HG03378 (cell line): ENCODE results near the gene CEP192.
"Not testable (repeated sequence)": the region's sequence is repeated elsewhere in the genome, so short reads cannot be mapped to it uniquely, and the experiment has no call there.

Source experiments
- ATAC-seq: cut with Tn5 transposase; IDR thresholded peaks from one replicate; pipeline ENCODE4 v1.9.1; 2021; ENCODE audit warnings: mild to moderate bottlenecking, moderate library complexity; ENCODE audit not compliant: unreplicated experiment

The CEP192 gene

GRCh38 chr18:13096232-13096631, 105.1 kb downstream of the CEP192 start:
- ATAC-seq, result no peak

- ATAC-seq, result no peak
These were observed 105.6 kb downstream of the CEP192 start for GRCh38 chr18:13096719-13097118.

GRCh38 chr18:13098104-13098503, 106.9 kb downstream of the CEP192 start:
- ATAC-seq, result not testable (repeated sequence)

GRCh38 chr18:13099113-13099512, 108.0 kb downstream of the CEP192 start:
- ATAC-seq, result no peak

GRCh38 chr18:13100942-13101658, 109.9 kb downstream of the CEP192 start:
- no peak for ATAC-seq

- no peak for ATAC-seq
These were observed 110.6 kb downstream of the CEP192 start for GRCh38 chr18:13101659-13102197.

- ATAC-seq, result no peak
These were observed 112.2 kb downstream of the CEP192 start for GRCh38 chr18:13103366-13103765.

GRCh38 chr18:13105059-13105458, 113.9 kb downstream of the CEP192 start:
- no peak for ATAC-seq

GRCh38 chr18:13107074-13107473, 115.9 kb downstream of the CEP192 start:
- ATAC-seq, result no peak

- ATAC-seq, result no peak
These were observed 117.2 kb downstream of the CEP192 start for GRCh38 chr18:13108330-13108729.

- ATAC-seq, result no peak
These were observed 119.4 kb downstream of the CEP192 start for GRCh38 chr18:13110559-13110958.

- no peak for ATAC-seq
These were observed 121.8 kb downstream of the CEP192 start for GRCh38 chr18:13112982-13113381.

- ATAC-seq, result no peak
These were observed 129.1 kb downstream of the CEP192 start for GRCh38 chr18:13120255-13120654.

GRCh38 chr18:13120983-13121441, 129.8 kb downstream of the CEP192 start:
- ATAC-seq, result no peak

GRCh38 chr18:13124411-13124810, 133.2 kb downstream of the CEP192 start:
- no peak for ATAC-seq

GRCh38 chr18:13125191-13125590, 134.0 kb downstream of the CEP192 start:
- ATAC-seq, result no peak

GRCh38 chr18:13126966-13127598, 135.9 kb downstream of the CEP192 start:
- no peak for ATAC-seq

GRCh38 chr18:13131283-13131682, 140.1 kb downstream of the CEP192 start:
- ATAC-seq, result no peak

- no peak for ATAC-seq
These were observed 143.6 kb downstream of the CEP192 start for GRCh38 chr18:13134551-13135401.

- no peak for ATAC-seq
These were observed 145.1 kb downstream of the CEP192 start for GRCh38 chr18:13136056-13136903.
